ENCODE data around the gene CDH23.

Gene CDH23

DNA sequence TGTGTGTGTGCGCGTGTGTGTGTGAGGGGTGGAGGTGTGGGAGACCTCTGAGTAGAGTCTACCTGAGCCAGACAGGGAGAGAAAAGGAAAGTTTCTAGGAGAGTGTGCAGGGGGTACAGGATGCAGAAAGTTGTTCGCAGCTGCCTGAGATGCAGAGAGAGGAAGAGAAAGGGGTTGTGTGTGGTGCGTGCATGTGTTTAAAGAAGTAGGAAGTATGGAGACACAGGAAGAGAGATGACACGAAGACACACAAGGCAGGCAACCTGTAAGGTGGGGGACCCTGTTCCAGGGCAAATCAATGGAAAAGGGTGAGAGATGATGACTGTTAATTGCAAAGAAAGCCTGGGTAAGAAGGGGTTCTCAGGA is 270.6 kb downstream of the CDH23 start:
- no peak for DNase-seq

DNA sequence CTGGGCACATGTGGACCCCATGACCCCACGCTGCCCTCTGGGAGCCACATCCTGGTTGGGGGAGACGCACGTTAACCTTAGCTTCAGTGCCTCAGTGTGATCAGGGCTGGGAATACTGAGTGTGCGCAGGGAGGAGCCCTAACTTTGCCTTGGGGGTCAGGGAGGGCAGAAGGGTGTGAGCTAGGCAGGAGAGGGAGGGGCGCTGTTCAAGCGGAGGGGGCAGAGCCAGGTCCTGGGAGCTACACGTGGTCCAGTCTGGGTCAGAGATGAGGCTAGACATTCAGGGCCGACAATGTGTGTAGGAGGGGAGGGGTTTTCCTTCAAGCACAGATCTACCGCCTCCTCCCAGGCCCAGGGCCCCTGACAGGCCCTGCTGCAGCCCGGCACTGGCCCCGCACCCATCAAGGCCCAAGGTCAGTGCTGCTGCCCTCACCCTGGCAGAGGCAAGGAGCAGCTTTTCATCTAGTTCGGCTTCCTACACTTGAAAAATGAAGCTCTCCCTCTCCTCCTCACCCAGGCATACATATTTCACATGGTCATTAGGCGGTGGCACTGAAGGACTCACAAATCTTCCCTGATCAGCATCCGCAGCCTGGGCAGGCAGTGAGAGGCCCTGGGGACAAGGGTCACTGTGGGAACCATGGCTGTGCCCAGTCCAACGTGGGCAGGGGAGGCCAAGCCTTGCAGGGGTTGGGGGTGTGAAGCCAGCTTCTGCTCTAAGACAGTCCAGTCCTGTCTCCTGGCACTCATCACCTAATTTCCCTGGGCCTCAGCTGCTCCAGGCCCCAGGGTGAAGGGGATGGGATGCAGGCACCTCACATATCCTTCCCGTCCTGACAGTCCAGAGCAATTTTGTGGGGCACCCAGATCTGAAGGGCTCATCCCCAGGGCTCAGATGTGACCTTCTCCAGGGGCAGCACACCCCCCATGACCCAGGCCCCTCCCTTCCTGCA is 275.6 kb downstream of the CDH23 start:
- no peak for DNase-seq

DNA sequence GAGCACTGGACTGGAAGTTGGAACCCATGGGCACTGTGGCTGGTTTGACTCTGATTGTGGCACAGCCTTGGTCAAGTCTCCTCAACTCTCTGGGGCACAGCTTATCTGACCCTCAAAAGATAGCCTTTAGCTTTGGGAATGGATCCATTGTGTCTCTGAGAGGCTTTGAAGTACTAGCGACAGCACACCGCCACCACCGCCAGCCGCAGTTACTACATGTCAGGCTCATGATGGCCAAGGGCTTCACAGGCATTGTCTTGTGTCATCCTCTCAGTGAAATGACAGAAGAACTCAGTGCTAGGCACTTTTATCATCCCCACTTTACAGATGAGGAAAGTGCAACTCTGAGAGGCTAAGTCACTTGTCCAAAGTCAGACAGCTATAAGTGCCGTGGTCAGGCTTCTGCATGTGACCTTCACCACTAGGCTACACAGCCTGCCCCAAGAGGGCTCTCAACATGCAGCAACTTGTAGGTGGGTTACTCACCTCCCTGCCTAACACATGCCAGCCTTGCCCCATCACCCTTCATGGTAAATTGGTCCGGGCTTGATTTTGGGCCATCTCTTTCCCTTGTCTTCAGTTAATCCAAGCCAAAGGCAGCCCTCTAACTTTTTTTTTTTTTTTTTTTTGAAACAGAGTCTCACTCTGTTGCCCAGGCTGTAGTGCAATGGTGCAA is 278.7 kb downstream of the CDH23 start:
- no peak for DNase-seq

DNA sequence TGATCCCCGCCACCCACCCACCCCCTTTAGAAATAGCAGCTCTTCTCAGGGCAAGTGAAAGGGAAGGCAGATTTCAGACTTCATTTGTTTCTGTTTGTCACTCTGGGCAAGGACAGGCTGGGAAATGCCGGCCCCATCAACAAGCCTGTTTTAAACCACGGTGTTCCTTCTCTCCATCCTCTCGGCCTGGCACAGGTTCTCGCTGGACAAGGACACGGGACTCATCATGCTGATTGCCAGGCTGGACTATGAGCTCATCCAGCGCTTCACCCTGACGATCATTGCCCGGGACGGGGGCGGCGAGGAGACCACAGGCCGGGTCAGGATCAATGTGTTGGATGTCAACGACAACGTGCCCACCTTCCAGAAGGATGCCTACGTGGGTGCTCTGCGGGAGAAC is 280.5 kb downstream of the CDH23 start:
- no peak for DNase-seq

DNA sequence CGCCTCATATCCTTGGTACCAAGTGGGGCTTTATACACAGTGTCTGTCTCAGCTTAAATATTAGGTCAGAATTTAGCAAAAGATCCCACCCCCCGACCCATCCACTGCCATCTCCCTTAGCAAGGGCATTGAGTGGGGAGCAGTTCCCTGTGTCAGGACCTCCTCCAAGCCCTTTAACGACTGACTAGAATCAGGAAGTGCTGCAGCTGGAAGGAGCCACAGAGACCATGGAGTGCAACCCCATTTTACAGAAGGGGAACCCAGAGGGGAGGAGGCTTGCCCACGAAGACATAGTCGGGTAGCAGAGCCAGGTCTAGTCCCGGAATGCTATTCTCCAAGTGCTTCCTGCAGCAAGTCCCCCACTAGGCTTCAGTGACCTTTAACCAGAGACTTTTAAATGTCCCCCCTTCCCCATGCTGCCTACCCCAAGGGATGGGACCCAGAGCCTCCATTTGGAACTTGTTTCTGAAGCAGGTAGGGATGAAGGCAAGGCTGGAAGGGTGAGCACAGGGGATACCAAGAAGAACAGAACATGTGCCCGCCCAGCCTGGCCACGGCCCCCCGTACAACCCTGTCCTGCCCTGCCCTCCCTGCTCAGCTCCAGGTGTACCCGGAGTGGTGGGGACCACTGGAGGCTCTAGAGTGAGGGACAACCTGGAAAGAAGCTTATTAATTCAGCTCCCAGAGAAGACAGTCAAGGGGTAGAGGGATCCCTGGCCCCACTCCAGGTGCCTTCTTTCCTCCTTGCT is 281.5 kb downstream of the CDH23 start:
- no peak for DNase-seq

DNA sequence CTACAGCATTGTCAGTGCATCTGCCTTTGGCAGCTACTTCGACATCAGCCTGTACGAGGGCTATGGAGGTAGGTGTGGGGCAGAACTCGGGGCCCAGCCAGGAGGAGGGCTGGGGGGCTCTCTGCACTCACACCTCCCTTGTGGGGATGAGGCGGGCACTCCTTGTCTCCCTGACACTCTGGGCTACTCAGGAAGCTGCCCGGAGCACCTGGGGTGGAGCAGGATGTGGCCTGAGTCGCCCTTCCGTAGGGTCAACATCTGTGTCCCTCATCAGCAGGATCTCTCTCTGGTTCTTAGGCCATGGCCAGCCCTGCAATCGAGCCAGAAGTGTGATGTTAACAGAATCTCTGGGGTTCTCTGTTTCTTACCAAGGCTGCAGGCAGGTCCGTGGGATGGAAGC is 282.7 kb downstream of the CDH23 start:
- DNase-seq, result no peak

DNA sequence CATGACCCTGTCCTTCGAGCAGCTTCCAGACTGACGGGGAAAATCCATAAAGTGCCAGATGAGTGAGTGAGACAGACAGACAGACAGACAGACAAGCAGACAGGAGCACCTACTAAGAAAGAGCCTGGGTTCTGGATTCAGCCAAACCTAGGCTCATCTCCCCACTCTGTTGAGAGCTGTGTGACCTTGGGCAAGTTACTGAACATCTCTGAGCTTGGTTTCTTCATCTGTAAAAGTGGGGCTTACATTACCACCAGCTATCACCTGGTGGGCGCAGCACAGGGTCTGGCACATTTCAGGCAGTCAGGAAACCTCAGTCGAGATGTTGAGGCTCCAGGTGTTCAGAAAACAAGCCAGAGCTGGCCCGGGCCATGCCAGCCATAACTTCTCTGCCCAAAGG is 285.3 kb downstream of the CDH23 start:
- DNase-seq, result no peak

DNA sequence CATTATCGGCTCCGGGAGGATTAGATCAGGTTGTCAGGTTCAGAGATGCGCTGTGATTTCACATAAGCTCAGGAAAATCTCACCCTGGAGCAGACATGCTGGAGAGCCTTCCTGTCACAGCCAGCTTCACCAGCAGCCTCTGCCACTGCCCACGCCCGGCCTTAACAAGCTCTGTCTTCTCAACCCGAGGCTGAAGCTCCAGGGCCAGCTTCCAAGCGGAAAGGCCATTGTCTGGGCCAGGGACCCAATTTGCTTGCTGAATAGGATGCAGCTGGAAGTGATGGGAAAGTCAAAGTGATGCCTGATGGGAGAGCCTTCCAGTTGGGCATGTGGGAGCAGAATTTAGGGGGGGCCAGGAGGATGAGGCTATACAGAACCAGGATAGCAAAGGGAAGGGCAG is 286.6 kb downstream of the CDH23 start:
- no peak for DNase-seq

DNA sequence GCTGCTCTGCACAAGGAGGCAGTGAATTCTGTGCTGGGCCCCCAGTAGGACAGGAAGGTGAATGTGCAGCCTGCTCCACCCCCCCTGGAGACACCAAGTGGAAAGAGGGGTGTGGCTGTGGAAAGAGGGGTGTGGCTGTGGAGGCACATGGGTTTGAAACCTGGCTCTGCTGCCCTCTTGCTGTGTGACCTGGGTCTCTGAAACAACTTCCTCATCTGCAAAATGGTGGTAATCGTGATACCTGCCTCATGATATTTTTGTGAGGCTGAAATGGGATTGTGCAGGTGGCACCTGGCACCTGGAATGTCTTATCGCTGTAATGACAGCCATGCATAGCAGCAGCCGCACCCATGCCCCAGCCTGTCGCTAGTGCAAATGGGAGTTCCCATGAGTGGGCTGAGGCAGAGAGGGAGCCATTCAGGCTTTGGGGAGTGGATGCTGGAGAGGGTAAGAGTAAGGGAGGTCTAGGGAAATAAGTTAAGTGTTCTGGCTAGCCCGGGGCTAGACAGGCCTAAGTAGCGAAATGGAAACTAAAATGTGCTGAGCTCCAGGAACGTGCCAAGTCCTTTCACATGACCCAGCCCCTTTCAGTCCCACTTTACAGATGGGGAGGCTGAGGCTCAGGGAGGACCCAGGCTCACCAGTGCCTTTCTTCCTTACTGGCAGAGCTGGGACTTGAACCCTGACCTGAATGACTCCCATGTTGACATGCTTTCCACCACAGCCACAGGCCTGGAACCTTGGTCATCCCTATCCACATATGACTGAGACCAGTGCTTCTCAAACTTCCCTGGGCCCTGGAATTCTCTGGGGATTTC is 287.8 kb downstream of the CDH23 start:
- no peak for DNase-seq

DNA sequence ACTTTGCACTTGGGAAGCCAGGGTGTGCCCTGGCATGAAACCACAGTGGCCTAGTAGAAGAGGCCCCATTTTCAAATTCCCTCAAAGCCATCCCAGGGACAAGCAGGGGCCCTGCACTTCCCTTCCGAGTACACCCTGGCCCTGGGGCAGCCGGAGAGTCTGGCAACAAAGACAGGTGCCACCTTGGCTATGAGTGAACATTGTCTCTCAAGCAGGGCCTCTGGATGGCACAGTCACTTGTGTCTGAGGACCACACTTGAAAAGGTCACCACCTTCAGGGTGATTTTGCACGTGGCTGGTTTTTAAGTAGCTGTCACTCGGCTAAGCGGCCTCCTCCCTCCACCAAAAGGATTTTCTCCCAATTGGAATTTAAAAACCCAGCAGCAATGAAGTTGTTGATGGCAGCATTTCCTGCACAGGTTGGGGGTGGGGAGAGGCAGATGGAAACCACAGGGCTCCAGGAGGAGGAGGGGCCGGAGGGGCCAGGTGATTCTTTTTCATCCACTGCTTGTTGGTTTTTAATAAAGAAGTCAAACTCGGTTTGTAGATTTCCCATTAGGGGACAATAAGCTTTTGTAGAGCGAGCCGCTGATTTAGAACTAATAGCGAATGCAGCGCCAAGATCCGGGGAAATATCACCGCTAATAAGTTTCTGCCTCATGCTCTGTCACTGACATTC is 289.0 kb downstream of the CDH23 start:
- no peak for DNase-seq

DNA sequence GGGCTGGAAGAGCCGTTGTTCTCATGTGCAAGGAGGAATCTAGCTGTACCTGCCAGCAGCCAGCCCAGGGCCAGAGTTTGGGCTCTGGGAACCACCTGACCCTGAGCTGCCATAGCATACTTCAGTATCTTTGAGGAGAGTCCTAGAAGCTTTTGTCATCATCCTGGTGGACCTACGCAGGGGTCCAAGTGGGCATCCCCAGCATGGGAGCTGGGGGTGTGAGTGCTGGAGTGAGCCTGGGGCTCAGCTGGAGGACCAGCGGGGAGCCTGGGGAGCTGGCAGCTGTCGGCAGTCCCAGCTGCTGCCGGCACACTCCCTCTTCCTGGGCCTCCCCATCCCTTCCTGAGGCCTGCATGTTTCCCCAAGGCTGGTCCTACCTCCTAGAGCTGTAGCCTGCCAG is 290.4 kb downstream of the CDH23 start:
- DNase-seq, result no peak

DNA sequence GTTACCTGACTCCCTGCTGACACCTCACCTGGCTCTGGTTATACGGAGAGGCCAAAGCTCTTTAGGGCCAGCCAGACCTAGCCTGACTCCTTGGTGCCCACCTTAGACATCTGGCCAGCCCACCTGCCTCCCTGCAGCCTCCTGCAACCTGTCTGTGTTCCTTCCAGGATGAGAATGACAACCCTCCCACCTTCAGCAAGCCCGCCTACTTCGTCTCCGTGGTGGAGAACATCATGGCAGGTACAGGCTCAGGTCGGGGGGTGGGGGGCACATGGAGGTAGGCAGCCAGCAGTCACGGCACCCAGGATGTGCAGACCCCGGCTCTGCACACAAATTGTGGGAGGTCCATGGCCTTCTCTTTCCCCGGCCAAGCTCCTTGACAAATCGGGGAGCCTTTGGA is 290.8 kb downstream of the CDH23 start:
- no peak for DNase-seq

DNA sequence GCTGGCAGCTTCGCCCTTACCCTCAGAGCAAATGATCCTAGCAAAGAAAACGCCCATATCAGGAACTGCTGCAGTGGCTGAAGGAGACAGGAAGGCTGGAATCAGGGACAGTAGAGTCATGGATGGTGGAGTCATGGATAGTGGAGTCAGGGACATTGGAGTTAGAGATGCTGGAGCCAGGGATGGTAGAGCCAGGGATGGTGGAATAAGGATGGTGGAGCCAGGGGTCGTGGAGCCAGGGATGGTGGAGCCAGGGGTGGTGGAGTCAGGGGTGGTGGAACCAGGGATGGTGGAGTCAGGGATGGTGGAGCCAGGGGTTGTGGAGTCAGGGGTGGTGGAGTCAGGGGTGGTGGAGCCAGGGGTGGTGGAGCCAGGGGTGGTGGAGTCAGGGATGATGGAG is 291.5 kb downstream of the CDH23 start:
- no peak for DNase-seq

DNA sequence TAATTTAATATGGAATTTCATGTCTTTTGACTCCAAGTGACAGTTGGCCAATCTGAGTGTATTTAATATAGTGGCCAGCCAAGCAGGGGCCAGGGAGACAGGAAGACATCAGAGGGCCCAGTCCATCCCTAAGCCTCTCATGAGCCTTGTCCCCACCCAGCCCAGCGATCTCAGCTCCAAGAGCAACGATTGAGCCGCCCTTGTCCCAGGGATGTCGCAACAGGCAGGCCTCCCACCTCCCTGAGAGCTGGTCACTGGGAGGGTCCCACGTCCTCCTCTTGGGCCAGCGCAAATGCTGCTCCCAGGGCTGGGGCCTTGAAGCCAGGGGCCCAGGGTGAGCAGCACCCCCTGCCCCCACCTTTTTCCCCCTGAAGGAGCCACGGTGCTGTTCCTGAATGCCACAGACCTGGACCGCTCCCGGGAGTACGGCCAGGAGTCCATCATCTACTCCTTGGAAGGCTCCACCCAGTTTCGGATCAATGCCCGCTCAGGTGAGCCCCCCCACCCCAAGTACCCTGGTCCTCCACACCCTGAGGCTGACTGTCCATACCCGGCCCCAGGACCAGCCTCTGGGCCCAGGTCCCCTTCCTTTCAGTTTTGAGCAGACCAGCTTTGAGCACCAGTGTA is 293.5 kb downstream of the CDH23 start:
- DNase-seq, result no peak

DNA sequence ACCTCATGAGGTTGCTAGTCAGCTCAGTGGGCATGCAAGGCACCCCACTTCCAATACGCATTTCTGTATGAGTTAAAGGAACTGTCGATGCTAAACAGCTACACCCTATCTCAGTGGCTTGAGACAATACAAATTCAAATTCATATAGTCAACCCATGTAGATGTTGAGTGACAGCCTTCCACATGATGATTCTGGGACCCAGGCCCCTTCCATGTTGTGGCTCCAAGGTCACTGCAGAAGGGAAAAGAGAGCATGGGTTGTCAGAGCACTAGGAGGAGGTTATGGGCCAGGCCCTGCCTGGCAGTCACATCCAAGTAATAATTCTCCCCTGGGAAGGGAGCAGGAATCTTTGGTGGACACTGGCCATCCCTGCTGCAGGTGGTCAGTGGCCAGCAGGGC is 294.7 kb downstream of the CDH23 start:
- DNase-seq, result no peak

DNA sequence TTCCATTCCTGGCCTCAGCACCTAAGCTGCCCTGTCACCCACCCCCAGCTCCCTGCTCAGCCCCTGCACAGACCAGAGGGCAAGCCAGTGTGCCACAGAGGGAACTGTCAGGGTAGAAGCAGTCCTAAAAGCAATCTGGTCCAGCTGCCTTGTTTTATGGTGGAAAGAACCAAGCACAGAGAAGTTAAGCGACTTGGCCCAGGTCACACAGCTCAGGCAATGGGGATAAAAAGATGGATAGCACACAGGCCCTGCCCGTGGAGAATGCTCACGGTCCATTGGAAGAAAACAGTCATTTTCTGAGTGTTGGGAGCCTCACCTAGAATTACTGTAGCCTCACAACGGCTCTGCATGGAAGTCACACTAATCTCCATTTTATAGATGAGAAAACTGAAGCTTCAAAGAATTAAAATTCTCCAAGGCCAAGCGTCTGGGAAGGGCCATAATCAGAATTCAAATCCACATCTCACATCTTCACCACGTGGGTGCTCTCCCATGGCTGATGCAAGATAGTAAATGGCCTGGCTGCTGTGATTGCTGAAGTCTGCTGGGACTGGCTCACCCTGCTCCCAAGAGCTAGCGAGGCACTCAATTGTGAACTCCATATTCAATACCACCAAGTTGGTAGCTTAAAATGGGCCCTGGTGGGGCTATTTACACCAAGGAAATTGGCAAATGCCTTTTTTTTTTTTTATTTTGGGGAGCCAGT is 296.0 kb downstream of the CDH23 start:
- no peak for DNase-seq

DNA sequence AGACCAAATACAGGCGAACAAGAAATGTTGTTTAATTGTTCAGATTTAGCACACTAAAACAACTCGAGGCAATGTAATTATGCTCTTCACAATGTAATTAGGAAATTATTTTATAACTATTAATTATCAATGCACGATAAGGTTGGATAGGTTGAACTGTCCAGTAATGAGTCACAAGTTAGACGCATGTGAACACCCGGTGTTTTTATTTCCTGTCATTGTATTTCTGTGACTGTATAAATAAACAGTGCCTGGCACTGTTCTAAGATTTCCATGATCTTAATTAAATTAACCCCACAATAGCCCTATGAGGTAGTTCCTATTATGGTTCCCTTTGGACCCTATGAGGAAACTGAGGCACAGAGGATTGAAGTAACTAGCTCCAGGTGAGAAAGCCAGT is 296.7 kb downstream of the CDH23 start:
- no peak for DNase-seq

DNA sequence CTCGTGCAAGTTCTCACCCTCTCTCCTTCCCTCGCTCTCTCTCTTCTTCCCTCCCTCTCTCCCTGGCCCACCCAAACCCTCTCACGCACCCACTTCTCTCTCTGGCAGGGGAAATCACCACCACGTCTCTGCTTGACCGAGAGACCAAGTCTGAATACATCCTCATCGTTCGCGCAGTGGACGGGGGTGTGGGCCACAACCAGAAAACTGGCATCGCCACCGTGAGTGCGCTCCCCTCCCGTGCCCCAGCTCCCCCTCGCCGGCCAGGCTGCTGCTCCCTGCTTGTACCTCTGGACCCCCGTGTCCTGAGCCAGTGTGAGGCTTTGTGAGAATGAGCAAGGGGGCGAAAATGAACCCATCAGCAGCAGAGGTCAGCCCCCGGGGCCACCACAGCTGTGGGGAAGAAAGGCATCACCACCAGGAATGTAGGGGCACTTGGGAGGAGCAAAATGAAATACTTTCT is 297.4 kb downstream of the CDH23 start:
- no peak for DNase-seq

DNA sequence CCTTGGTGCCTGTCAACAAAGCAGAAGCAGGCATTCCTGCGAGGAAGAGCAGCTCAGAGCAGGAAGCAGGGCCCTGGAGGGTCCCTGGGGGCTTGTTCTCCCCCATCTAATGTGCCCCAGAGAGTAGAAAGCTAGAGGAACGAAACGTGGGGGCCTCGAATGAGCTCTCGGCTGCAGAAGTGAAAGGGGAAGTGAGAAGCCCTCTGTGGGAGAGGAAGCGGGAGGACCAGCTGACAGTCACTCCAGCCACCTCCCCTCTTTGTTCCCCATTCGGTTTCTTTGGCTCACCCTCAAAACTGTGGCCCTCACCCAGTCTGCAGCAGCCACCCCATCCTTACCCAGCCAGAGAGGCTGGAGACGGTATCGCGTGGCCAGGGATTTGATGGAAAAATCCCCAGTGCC is 297.8 kb downstream of the CDH23 start:
- DNase-seq, result no peak

DNA sequence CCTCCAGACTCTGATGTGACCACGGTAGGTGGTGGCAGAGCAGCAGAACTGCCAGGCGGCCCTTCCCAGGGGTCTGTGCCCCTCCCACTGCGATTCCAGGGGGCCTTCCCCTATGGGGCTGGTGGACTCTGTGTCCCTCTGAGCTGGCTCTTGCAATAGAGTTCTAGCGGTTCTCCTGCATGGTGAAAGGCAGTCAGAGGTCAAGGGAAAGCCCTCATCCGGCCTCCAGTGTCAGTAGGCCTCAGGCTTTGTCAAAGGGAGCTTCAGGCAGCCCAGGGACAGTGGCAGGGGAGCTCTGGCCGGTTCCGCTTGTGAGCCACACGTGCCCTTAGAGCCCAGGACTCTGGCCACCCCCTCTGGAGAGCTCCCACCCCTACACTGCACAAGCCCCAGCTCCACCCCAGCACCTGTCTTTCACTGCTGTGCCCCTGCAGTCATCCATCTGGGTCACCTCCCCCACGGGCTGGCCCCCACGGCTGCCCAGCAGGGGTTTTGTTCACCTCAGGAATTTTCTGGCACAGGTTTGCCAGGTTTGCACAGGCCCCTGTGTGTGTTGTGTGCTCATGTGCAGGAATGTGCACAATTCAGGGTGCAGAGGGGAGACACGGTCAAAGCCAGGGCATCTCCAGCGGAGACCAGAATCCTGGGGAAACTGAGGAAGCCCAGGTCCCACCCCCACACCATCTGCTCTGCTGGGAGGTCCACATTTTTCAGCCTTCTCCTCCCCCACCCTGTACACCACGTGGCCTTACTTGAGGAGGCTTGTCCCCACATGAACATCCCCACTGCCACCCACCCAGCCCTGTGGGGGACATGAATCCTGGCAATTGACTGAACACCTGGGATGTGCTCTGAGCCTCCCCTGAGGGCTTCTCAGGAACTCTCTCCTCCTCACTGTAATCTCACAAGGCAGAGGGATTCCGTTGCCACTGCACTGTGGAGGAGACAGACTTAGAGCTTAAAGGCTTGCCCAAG is 299.1 kb downstream of the CDH23 start:
- no peak for DNase-seq

Measured in NCI-H2227 treated with DMSO at 0.1 percent for 48 hours (cell line).